Measurements from ENCODE around the gene NDRG2. TPM values are rescaled to one million over a fixed set of nuclear protein-coding genes. Genes with fewer than 3 reads are reported as not detected.
"Not testable (repeated sequence)": the region's sequence is repeated elsewhere in the genome, so short reads cannot be mapped to it uniquely, and the experiment has no call there.

Gene NDRG2
- total RNA-seq, 1 donor from 2014 or later, result 11.8 TPM

DNA sequence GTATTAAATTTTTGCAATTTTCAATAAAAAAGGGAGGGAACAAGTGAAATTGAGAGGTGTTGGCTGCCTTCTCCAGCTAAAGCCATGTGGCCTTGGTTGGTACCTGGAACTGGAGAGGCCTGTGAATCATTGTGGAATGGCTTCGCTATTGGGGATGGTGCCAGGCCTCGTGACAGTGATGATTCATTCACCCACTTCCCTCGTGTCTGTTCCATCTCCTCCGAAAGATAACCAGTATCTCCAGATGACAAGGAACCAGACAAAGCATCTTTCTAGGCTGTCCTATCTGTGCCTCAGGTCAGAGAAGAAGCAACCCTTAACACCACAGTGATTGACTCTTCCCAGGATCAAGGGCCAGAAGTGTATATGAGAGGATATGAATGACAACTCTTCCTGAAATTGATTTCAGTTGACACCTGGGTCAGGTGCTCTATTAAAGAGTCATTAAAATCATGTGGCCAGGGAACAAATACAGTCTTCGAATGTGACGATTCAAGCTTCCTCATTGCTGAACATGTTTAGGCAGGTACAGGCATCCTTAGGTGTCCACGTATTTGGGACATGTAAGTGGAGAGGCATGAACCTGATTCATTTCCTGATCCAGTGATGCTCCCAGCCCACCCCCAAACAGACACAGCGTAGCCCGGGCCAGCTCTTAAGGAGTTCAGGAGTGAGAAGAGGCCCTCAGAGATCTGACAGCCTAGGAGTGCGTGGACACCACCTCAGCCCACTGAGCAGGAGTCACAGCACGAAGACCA is 17.0 kb upstream of the NDRG2 start, which contains the start of gene RNASE7:
TSS of gene RNASE7 (plus strand) at position 687 of the 758 bp plus-strand sequence. CDS start 631 bp downstream, outside the sequence.
- no peaks in the 10 kb centered on the region for H4K20me1 ChIP-seq (ENCODE audit: insufficient read depth, low read length)
- Mint-ChIP-seq H3K4me1 (ENCODE audit: low read depth, unreplicated experiment) (peaks cover 36% of the 10 kb centered on the region), H3K36me3 (ENCODE audit: low read depth, unreplicated experiment) (peaks cover 2% of the 10 kb centered on the region), H3K4me3 (ENCODE audit: unreplicated experiment) (peak within 1 kb of the TSS; percentile 17), H3K27ac (ENCODE audit: unreplicated experiment) (no peak within 1 kb of the TSS), H3K27me3 (ENCODE audit: low read depth, unreplicated experiment) (peaks cover 19% of the 10 kb centered on the region), H3K9me3 (ENCODE audit: unreplicated experiment) (peaks cover 6% of the 10 kb centered on the region)
- no peaks in the 10 kb centered on the region for H3K79me2 ChIP-seq (ENCODE audit: insufficient read depth, low read length)
- FAIRE-seq (no peak), DNase-seq (ENCODE audit: low read depth) (peak; percentile 42)
- TF ChIP-seq, protein P1, sequence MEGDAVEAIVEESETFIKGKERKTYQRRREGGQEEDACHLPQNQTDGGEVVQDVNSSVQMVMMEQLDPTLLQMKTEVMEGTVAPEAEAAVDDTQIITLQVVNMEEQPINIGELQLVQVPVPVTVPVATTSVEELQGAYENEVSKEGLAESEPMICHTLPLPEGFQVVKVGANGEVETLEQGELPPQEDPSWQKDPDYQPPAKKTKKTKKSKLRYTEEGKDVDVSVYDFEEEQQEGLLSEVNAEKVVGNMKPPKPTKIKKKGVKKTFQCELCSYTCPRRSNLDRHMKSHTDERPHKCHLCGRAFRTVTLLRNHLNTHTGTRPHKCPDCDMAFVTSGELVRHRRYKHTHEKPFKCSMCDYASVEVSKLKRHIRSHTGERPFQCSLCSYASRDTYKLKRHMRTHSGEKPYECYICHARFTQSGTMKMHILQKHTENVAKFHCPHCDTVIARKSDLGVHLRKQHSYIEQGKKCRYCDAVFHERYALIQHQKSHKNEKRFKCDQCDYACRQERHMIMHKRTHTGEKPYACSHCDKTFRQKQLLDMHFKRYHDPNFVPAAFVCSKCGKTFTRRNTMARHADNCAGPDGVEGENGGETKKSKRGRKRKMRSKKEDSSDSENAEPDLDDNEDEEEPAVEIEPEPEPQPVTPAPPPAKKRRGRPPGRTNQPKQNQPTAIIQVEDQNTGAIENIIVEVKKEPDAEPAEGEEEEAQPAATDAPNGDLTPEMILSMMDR (IDR thresholded peaks at IDR 0.05; ENCODE audit: insufficient read depth, low read depth, low read length), result no peak
- no peak for TF ChIP-seq EZH2 (IDR thresholded peaks at IDR 0.05; ENCODE audit: insufficient read depth, low read length)
- H3K4me2 ChIP-seq (ENCODE audit: low read length), result no peak within 1 kb of the TSS
- H3K36me3 ChIP-seq (ENCODE audit: insufficient read depth, low read length), result no peaks in the 10 kb centered on the region
- H3K27ac ChIP-seq (ENCODE audit: low read depth, low read length), result no peak within 1 kb of the TSS
- no peak within 1 kb of the TSS for H3K9ac ChIP-seq (ENCODE audit: low read length)
- no peak within 1 kb of the TSS for H2AFZ ChIP-seq (ENCODE audit: low read depth, low read length)
- no peak within 1 kb of the TSS for H3K4me3 ChIP-seq (ENCODE audit: insufficient read depth, low read depth, low read length)
- no peaks in the 10 kb centered on the region for H3K4me1 ChIP-seq (ENCODE audit: insufficient read depth, low read length)
- no peaks in the 10 kb centered on the region for H3K9me3 ChIP-seq (ENCODE audit: insufficient read depth, low read depth, low read length)
- H3K27me3 ChIP-seq (ENCODE audit: insufficient read depth, low read length), result peaks cover 10% of the 10 kb centered on the region

DNA sequence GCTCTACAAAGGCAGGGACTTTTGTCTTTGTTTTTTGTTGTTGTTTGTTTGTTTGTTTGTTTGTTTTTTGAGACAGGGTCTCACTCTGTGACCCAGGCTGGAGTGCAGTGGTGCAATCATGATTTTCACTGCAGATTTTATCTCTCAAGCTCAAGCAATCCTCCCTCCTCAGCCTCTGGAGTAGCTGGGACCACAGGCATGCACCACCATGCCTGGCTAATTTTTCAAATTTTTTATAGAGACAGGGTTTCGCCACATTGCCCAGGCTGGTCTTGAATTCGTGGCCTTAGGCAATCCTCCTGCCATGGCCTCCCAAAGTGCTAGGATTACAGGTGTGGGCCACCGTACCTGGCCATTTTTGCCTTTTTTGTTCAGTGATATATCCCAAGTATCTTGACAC is 16.1 kb upstream of the NDRG2 start:
- peaks cover 23% of the 10 kb centered on the region for H3K27me3 Mint-ChIP-seq (ENCODE audit: low read depth, unreplicated experiment)
- peaks cover 36% of the 10 kb centered on the region for H3K4me1 Mint-ChIP-seq (ENCODE audit: low read depth, unreplicated experiment)
- not testable (repeated sequence) for H3K36me3 ChIP-seq (ENCODE audit: insufficient read depth, low read length); H3K4me3 Mint-ChIP-seq (ENCODE audit: unreplicated experiment); H3K36me3 Mint-ChIP-seq (ENCODE audit: low read depth, unreplicated experiment); H3K27ac ChIP-seq (ENCODE audit: low read depth, low read length); H3K9me3 Mint-ChIP-seq (ENCODE audit: unreplicated experiment); H3K9ac ChIP-seq (ENCODE audit: low read length); DNase-seq (ENCODE audit: low read depth); H3K27ac Mint-ChIP-seq (ENCODE audit: unreplicated experiment); H3K9me3 ChIP-seq (ENCODE audit: insufficient read depth, low read depth, low read length); FAIRE-seq; H3K79me2 ChIP-seq (ENCODE audit: insufficient read depth, low read length); H3K4me3 ChIP-seq (ENCODE audit: insufficient read depth, low read depth, low read length); H3K4me1 ChIP-seq (ENCODE audit: insufficient read depth, low read length); H2AFZ ChIP-seq (ENCODE audit: low read depth, low read length); H3K27me3 ChIP-seq (ENCODE audit: insufficient read depth, low read length); H3K4me2 ChIP-seq (ENCODE audit: low read length); H4K20me1 ChIP-seq (ENCODE audit: insufficient read depth, low read length)

DNA sequence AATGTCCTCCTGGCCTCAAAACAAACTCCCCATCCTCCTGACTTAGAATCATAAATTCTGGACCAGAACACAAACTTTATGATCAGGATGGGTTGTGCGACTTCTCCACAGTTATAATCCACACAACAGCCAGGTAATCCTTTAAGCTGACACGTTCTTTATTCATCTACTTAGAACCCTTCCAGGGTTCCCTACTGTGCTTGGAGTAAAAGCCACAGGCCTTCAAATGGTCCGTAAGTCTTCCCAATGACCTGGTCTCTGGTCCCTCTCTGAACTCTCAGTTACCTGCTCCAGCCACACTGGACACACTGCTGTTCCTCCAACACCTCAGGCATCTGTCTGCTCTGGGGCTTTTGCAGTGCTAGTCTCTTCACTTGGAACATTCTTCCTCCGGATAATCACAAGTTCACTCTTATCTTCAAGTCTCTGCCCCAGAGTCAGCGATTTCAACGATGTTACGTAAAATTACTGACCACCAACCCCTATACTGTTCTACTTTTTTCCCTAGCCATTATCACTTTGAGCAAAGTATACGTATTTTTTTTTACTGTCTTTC is 15.6 kb upstream of the NDRG2 start:
- no peak overlapping the region for H3K4me2 ChIP-seq (ENCODE audit: low read length)
- H3K27ac Mint-ChIP-seq (ENCODE audit: unreplicated experiment), result no peak overlapping the region
- no peak overlapping the region for H3K27ac ChIP-seq (ENCODE audit: low read depth, low read length)
- FAIRE-seq, result no peak
- H3K4me3 ChIP-seq (ENCODE audit: insufficient read depth, low read depth, low read length), result no peak overlapping the region
- TF ChIP-seq EZH2 (IDR thresholded peaks at IDR 0.05; ENCODE audit: insufficient read depth, low read length), result no peak
- TF ChIP-seq, protein P1 (IDR thresholded peaks at IDR 0.05; ENCODE audit: insufficient read depth, low read depth, low read length), result no peak
- H3K27me3 Mint-ChIP-seq (ENCODE audit: low read depth, unreplicated experiment), result peaks cover 24% of the 10 kb centered on the region
- H3K4me3 Mint-ChIP-seq (ENCODE audit: unreplicated experiment), result peak overlapping the region; percentile 35
- H2AFZ ChIP-seq (ENCODE audit: low read depth, low read length), result no peak overlapping the region
- no peaks in the 10 kb centered on the region for H3K36me3 ChIP-seq (ENCODE audit: insufficient read depth, low read length)
- no peaks in the 10 kb centered on the region for H3K9me3 ChIP-seq (ENCODE audit: insufficient read depth, low read depth, low read length)
- H3K9me3 Mint-ChIP-seq (ENCODE audit: unreplicated experiment), result peaks cover 6% of the 10 kb centered on the region
- H3K9ac ChIP-seq (ENCODE audit: low read length), result no peak overlapping the region
- no peaks in the 10 kb centered on the region for H4K20me1 ChIP-seq (ENCODE audit: insufficient read depth, low read length)
- peaks cover 2% of the 10 kb centered on the region for H3K36me3 Mint-ChIP-seq (ENCODE audit: low read depth, unreplicated experiment)
- H3K4me1 ChIP-seq (ENCODE audit: insufficient read depth, low read length), result no peaks in the 10 kb centered on the region
- H3K4me1 Mint-ChIP-seq (ENCODE audit: low read depth, unreplicated experiment), result peaks cover 36% of the 10 kb centered on the region
- no peak for DNase-seq (ENCODE audit: low read depth)
- H3K79me2 ChIP-seq (ENCODE audit: insufficient read depth, low read length), result no peaks in the 10 kb centered on the region
- H3K27me3 ChIP-seq (ENCODE audit: insufficient read depth, low read length), result peaks cover 10% of the 10 kb centered on the region
